Right forelimb (tissue), 1 donor: ENCODE data around the gene DCTN5.
"Not testable (repeated sequence)": the region's sequence is repeated elsewhere in the genome, so short reads cannot be mapped to it uniquely, and the experiment has no call there.

Source experiments
- DNase-seq: peaks from one replicate; pipeline ENCODE4 v3.0.0-alpha.2; 2018

The DCTN5 gene

GRCh38 chr16:23640931-23641765 lies at the start of gene DCTN5, which contains the start of gene PALB2:
Gene DCTN5, plus strand, starts transcription at chr16:23641466. Its CDS starts 77 bp downstream, at chr16:23641543.
Gene PALB2, minus strand, starts transcription at chr16:23641310. Its CDS starts 153 bp downstream, at chr16:23641157.
- DNase-seq: peak; percentile 95

DNA sequence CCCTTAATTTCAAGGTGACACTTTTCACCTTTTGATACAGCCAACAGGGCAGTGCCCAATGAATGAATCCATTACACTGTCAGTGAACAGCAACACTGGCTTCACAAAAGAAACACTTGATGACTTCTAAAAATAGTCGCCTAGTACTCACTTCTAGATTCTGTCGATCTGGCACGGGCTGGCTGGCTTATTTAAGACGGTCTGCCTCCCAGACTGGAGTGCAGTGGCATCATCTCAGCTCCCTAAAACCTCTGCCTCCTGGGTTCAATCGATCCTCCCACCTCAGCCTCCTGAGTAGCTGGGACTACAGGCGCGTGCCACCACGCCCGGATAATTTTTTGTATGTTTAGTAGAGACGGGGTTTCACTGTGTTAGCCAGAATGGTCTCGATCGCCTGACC lies 47.1 kb upstream of the DCTN5 start:
- no peak for DNase-seq

- DNase-seq: no peak
Observed at GRCh38 chr16:23595246-23595950, 45.9 kb upstream of the DCTN5 start.

DNA sequence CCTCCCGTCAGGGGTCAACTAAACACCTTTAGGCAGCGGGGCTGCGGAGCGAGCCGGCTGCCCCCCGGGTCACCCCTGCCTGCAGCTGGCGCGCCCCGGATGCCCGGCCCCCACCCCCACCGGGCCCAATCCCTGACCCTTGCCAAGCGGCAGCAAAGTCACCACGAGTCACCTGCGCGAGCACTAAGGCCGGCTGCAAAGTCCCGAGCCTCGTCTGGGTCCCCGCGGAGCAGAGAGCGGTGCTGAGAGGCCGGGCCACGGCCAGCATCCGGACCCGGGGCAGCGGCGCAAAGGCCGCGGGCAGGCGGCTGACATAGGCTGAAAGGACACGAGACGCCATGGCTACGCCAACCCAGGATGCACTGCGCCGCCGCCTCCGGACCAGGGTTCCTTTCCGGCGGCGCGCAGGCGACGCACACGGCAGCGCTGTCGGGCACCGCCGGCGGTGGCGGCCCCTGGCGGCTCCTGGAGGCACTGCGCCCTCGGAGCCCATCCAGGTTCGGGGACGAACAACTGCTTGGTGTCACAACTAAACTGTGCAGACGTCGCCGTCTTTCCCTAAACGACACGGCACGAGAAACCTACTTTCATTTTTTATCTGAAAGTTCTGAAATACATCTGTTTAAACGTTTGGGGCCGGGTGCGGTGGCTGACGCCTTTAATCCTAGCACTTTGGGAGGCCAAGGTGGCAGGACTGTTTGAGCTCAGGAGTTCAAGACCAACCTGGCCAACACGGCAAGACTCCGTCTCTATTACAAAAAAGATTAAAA lies 45.1 kb upstream of the DCTN5 start, which contains the start of gene NDUFAB1:
Gene NDUFAB1, minus strand, starts transcription at position 366 of the 770 bp plus-strand sequence. Its CDS starts 26 bp downstream, at position 340.
- DNase-seq: peak; percentile 93

- no peak for DNase-seq
Observed at GRCh38 chr16:23597003-23597756, 44.1 kb upstream of the DCTN5 start.

GRCh38 chr16:23607726-23608125 lies 33.5 kb upstream of the DCTN5 start:
- no peak for DNase-seq

DNA sequence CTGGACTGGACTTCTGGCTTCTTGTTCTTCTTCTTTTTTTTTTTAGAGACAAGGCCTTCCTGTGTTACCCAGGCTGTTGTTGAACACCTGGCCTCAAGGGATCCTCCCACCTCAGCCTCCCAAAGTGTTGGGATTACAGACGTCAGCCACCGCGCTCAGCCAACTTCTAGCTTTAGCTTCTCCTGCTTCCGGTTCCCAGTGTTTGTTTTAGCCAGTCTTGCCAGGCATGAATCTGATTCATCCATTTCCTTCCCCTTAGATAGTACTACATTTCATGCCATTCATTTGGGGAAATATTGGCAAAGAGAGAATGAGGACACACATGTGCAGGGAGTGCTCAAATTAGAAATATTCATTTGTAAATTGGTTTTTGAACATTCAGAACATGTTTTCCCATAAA lies 33.1 kb upstream of the DCTN5 start:
- DNase-seq: no peak

DNA sequence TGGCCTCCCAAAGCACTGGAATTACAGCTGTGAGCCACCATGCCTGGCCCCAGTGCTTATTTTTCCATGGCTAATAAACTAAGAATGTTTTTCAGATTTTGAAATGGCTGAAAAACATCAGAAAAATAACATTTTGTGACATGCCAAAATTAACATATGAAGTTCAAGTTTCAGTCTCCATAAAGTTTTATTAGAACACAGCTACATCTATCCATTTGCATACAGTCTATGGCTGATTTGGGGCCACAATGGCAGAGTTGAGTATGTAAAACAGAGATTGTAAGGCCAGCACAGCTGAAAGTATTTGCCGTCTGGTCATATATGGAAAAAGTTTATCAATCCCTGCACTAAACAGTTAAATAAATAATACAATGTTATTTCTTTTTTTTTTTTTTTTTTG lies 31.3 kb upstream of the DCTN5 start:
- no peak for DNase-seq

DNA sequence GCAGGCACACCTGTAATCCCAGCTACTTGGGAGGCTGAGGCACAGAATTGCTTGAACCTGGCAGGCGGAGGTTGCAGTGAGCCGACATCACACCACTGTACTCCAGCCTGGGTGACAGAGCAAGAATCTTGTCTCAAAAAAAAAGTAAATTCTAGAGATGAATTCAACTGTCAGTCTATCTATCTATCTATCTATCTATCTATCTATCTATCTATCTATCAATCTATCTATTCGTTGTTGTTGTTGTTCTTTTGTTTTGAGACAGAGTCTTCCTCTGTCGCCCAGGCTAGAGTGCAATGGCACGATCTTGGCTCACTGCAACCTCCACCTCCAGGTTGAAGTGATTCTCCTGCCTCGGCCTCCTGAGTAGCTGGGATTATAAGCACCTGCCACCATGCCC lies 30.4 kb upstream of the DCTN5 start:
- not testable (repeated sequence) for DNase-seq

- DNase-seq: no peak
Observed at GRCh38 chr16:23611936-23612335, 29.3 kb upstream of the DCTN5 start.

- DNase-seq: no peak
Observed at GRCh38 chr16:23615805-23616204, 25.5 kb upstream of the DCTN5 start.

DNA sequence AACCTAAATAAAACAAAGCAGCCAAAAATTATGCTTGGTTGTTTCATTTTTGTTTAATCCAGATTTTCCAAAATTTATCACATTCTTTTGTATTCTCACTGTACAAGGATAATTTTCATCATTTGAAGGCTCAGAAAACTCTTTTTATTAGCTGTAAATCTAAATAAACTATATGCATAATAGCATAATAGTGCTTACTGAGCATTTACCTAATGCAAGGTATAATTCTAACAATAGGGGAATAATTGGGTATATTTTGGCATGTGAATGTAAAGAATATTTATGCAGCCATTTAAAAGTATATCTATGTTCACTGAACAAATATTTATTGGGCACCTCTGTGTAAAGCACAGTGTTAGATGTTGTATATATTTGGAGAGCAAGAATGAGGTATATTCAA lies 17.2 kb upstream of the DCTN5 start:
- no peak for DNase-seq

DNA sequence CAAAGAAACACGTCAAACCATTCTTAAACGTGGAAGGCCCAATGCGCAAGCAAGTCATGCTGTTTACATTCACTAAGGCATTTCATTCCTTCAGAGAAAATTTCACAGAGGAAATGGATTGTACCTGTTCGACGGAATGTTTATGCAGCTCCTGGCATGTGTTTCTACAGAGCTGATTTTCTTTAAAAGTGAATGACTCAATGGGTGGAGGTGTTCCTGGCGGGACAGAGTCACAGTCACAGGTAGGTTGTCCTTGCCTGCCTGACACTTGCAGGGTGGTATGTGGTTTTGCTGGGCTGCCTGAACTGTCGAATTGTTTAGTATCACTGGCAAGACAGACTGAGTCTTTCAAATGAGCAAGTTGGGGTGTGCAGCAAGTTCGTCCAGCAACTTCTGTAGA lies 11.8 kb upstream of the DCTN5 start:
- no peak for DNase-seq

- DNase-seq: not testable (repeated sequence)
Observed at GRCh38 chr16:23631874-23632273, 9.4 kb upstream of the DCTN5 start.

- DNase-seq: no peak
Observed at GRCh38 chr16:23634461-23635036, 6.7 kb upstream of the DCTN5 start.

DNA sequence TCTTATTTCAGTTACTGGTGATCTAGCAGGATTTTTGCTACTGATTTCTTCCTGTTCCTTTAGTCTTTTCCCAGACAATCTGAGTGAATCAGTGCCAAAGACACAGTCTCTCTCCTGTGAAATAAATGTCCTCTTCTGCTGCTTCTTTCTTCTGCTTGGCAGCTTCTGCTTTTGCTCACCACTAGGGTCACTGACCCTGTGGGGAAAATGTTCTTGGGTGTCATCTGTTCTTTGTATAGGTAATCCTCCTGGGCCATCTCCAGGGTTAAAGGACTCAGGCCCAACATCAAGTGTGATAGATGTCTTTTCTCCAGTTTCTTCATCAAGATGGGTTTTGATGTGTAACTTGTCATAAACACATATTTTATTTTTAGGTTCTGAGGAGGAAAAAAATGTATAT lies 5.3 kb upstream of the DCTN5 start:
- DNase-seq: no peak

DNA sequence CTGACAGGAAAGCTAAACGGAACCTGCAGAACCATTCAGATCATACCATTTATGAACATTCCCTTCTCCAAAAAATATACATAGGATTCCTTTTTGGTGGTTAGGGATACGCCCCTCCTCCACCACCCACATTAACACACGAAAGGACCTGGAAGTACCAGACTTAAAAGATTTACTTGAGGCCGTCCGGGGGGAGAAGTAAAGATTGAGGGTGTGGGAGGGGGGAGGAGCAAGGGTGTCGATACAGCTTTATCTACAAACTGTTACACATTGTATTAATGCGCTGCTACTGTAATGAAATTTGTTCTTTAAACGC lies 693 bp upstream of the DCTN5 start:
- DNase-seq: no peak

DNA sequence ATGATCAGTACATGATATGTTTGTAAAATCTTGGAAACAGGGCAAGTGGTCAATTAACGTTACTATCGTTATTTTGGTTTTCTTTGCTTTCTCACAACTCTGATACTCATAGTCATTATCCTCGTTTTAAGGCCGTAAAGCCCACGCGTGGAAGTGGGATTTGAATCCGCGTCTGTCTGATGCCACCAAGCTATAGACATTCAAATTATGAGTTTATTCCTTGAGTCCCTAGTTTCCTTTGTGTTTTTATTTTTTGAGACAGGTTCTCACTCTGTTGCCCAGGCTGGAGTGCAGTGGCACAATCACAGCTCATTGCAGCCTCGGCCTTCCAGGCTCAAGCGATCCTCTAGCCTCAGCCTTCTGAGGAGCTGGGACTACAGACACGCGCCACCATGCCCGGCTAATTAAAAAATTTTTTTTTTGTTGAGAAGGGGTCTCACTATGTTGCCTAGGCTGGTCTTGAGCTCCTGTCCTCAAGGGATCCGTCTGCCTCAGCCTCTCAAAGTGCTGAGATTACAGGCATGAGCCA lies 1.0 kb downstream of the DCTN5 start:
- DNase-seq: no peak

- DNase-seq: no peak
Observed at GRCh38 chr16:23650674-23651416, 9.6 kb downstream of the DCTN5 start.

DNA sequence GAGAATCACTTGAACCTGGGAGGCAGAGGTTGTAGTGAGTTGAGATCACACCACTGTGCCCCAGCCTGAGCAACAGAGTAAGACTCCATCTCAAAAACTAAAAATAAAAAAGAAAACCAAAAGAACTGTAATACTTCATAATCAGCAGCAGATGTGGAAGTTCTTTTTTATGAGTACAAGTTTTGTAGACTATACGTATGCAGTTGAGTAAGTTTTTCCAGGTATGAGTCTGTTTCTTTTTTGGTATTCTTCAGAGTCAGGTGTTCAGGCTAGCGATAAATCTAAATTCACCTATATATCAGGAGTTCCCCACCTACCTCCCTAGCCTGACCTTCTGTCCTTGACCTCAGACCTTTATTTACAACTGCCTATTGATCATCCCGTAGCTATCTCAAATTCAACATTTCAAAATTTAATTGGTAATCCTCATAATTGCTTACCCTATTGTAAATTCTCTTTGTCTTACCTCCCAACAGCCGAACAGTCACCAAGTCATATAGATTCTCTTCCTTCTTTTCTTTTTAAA lies 10.7 kb downstream of the DCTN5 start:
- DNase-seq: no peak

- DNase-seq: no peak
Observed at GRCh38 chr16:23663918-23664317, 22.7 kb downstream of the DCTN5 start.
